ENCODE data around the gene AQP12A.

Gene AQP12A

DNA sequence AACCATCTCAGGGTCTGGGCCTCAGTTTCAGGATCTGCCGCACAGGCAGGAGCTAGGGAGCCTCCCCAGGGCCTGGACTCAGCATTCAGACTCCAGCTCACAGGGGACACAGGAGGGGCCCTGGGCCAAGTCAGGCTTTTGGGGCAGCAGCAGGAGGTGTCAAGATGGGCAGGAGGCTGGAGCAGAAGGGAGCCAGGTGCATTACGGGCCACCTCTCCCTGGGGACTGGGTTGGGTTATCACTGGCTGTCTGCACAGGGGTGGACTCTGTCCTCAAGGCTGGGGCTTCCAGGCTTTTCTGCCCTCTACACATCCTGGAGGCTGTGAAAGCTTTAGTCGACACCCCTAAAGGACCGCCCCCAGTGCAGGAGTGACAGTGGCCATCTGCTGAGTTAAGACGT is 20.0 kb downstream of the AQP12A start:
- DNase-seq: no peak

DNA sequence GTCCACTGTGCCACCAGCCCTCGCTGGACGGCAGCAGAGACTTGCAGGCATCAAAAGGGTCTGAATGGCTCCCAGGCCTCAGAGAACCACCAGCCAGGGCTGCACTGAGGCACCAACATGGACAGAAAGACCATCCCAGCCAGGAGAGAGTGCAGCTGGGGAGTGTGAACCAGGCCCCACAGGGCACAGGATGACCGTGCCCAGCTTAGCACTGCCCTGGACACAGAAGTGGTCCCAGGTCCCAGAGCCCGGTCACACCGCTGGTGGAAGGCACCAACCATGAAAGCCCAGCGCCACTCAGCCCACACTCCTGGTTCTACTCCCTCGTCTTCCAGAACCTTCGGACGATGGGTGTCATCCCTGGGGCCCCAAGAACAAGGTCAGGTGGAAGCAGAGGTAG is 20.5 kb downstream of the AQP12A start:
- no peak for DNase-seq

DNA sequence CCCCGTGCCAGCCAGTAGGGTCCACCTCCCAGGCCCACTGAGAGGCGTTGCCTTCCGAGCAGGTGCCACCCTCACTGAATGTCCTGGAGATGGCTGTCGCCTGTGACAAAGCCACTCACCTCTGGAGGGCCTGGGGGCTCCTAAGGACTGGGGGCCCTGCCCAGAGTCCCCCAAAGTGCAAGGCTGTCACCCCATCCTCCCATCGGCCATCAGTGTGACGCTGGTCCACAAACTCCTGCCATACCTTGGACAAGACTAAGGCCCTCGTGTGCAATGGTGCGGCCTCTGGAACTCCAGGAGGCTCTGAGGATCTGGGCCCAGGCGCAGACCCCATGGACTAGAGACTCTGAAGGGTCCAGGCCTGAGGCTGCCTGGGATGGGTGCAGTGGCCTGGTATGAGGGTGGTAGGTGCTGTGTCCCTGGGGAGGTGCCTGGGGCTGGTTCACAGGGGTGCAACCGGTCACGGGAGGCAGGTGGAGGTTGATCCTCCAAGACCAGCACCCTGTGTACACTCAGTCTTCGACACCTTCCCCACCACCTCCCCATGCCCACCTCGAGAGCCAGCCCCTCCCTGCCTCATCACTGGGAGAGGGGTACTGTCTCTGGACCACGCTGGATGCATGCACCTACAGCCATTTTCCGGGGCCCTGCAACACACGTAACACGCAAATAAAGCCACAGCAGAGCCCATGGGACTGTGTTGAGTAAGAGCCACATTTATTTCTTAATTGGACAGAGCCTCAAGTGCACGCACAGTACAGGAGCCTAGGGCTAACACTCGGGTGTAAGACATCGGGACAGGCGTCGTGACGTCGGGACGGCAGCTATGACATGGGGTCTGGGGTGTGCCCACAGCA is 21.6 kb downstream of the AQP12A start:
- DNase-seq: peak; percentile 78

DNA sequence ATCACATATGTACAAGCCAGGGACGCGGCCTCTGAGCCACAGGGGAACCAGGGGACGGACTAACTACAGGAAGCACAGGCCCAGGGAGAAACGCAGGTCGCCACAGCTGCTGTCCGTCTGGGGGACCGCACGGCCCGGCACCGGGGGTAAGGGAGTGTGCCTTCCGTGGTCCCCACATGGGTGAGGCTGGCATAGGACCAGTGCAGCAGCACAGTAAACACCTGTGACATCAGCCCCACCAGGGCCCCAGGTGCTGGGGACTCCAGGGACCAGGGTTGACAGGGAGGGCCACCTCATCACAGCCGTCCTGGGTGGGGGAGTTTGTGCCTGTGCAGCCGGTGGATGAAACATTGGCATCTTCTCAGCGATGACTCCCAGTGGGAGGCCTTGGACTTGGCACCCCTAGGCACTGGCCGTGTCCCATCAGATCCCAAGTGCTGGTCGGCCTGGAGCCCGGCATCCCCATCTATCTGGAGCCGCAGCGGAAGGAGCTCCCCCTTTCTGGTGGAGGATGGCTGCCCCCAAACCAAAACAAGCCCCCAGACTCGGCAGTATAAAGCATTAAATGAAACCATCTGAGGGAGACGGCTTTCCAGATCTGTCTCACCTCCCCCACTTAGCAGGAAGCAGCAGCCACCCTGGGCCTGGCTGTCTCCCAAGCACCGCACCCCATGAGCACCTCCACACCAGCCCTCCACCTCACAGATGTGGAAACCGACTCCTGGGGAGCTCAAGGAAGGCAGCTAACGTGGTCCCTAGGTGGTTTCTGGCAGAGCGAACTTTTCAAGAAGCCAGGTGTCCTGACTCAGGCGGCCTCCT is 22.5 kb downstream of the AQP12A start:
- DNase-seq: peak; percentile 58

DNA sequence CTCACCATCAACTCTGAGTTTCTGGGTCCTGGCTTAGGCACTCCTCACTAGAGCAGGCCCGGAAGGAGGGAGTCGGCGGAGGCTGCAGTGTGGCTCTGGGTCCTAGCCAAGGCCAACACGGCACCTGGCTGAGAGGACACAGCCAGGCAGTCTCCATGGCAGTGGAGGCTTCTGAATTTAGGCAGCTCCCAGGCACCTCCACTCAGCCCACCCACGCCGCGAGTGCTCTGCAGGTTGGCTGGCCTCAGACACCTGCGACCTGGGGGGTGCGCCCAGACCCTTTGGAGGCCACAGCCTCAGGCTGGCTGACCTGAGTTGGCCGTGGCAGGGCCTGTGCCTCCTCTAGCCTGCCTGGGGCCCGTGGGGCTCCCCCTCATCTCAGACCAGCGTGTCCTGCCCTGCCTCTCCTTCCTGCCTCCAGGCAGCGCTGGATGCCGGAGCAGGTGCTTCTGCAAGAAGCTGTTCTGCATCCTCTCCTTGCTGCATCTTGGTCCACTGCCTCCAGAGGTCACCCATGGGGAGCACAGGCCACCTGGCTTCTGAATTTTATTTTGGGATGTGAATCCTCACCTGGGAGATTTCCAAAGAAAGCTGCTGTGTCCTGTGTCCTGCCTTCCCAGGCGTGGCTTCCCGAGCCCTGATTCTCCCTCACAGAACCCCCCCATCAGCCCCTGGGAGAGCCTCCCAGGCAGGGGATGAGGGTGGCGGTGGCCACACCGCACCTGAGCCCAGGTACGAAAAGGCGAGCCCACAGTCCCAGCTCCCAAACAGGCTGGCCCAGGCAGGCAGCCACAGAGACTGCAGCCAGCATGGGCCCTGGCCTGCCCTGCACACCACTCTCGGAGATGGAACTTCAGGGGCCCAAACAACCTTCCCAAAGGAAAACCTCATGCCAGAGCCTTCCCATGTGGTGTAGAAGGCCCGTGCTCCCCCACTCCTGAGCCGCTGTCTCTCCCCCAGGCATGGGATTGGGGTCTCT is 23.4 kb downstream of the AQP12A start:
- DNase-seq: peak; percentile 20

DNA sequence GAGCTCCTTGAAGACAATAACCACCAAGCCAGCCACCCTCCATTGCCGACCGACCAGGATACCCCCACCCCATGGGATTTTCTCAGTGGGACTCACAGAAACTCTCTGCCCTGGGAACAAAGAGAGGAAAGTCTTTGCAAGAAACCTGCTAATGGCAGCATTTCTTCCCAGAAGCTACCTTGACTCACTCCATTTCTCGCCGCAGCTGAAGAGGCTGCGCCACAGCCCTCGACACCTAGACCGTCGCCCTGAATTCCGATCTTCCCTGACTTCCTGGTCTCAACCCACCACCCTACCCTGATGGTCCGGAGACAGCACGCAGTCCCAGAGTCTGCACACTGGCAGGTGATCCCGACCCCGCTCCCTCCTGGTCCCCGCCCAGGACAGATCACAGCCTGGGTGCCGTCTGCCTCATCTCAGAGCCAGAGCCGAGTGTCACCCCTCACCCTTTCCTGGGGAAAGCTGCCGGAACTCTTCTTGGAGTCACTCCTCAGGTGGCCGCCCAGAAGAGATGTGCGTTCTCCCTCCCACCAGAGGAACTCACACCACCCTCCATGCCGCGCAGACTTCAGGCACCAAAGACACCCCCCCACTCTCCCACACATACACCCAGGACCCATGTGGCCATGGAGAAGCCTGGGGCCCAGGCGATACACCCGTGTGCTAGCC is 24.6 kb downstream of the AQP12A start:
- DNase-seq: no peak

DNA sequence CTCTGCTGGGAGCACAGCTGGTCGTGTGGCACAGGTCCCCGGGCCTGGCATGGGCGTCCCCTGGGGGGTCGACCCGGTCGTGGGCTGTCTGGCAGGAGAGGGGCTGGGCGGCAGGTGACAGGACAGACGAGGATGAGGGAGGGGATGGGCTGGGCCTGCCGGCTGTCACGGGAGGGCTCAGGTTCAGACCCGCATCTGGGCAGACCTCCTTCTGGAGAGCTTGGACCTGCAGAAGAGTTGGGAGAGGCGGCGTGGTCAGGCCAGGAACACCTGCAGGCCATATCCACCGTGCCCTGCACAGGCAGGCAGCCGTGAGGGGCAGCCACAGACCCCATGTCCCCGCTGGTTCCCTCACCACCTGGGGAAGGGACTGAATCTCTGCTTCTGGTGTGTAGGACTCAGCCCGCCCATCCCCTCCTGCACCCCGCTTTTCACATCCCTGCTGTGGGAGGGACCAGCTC is 25.5 kb downstream of the AQP12A start:
- no peak for DNase-seq

DNA sequence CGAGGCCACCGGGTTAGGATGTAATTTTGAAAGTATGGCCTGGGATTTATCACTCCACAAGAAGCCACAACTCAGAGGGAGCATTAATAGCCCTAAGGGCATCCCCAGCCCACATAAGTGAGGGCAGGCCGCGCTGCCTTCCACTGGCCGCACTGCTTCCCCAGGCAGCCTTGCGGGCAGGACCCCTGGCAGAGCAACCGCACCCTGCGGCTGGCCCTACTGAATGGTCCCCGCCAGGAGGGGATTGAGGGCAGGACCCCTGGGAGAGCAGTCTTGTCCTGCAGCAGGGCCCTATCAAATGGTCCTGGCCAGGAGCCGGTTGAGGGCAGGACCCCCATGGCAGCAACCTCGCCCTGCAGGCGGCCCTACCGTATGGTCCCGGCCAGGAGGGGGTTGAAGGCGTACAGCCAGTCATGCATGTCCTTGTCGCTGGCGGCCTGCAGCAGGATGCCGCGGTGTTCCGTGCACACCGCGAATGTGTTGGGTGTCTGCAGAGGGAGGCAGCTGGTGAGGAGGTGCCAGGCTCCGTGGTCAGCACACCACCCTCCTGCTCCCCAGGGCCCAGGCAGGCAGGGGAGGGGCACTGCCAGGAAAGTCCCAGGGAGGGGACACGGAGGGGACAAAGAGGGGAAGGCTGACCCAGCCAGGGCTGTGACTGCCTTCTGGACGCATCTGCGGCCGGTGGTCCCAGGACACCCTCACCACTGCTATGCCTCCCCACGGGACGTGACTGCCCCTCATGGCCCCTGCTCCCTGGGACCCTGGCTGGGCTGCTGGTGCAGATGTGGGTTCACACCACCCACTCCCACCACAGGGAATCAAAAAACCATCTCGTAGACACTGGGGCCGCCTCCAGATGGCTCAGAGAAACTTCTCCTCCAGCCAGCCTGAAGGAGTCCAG is 26.3 kb downstream of the AQP12A start:
- no peak for DNase-seq

DNA sequence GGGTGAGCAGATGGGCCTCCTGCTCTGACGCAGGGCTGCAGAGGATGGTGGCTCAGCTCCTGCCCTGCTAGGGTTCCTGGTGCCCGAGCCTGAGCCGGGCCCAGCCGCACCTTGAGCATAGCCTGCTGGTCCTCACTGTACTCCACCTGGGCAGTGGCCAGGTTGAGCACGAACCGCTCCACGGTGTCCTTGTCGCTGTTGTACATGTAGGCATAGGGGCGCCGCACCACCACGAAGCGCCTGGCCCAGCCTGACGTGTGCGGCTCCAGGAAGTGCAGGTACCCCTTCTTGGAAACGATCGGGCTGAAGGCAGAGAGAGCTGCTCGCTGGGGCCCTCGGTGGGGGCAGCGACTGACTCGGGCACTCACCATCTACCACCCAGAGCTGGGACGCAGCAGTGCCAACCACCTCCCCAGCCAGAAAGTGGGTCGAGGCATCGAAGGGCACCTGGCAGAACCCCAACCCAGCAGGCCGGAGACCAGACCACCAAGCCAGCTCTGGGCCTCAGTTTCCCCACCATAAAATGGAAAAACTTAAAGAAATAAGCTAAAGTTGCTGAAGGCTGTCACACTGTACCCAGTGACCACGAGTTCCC is 27.3 kb downstream of the AQP12A start:
- no peak for DNase-seq

DNA sequence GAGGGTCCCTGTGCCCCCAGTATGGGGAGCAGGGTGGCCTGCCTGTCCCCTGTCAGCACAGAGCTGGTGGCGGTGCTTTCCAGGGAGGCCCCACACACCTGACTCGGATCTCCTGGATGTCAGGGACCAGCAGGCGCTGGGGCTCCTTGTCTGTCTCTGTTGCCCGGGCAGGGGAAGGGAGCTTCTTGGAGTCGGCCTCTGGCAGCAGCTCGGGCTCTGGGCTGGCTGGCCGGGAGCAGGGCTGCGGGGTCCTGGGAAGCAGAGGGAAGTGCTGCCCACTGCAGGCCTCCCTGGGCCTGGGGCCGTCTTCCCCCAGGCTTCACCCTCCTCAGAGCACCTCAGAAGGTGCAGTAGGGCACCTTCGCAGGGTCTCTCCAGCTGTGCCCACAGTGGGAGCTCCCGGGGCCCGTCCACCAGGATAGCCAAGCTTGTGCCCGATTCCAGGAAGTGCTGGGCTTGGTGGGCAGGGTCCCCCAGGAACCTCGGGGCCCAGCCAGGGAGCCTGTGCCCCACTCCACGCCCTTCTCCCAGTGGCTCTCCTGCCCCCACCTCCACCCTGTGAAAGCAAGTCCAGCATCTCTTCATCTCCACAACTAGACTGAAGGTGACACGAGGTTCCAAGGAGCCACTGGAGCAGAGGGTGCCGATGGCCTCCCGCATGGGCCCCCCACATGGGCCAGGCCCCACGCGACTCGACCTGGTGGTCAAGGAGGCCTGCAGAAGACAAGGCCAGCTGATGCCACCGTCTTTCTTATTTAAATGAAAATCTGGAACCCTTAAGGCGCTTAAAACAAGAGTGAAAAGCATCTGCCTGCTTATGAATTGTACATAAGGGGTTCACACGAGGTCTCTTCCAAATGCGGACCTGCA is 28.2 kb downstream of the AQP12A start:
- DNase-seq: no peak

DNA sequence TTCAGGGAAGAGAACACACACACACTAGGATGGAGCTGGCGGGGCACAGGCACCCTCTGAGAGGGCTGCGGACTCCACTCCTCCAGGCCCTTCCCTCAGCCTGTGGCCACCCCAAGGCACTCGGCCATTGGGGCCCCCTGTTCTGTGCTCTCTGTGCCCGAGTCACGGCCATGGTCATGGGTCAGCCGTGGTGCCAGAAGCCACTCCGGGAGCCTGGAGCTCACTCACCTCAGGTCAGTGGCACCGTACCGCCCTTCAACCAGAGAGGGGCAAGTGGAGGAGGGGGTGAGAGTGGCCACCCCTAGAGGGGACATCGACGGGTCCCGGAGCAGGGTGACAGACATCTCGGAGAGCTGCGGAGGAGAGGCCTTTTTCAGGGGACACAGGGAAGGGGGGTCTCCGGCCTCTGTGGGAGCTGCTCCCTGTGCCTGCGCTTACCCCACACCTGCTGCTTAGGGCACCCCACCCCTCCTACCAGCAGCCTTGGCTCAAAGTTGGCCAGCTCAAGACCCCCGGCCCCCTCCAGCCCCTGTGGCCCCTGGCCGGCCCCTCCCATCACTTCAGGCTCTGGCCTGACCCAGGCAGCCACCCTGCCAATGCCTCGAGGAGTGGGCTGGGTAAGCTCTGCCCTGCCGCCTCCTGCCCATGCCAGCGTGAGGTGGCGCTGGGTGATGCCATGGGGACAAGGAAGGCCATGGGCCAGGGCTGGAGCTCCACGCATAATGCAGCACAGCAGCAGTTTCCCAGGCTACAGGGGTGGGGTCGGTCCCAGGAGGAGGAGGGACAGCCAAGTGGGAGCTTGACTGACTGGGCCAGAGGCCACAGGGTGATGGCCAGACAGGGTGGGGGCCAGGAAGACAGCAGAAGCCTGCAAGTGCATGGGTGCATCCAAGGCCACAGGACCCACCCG is 29.3 kb downstream of the AQP12A start:
- DNase-seq: no peak

DNA sequence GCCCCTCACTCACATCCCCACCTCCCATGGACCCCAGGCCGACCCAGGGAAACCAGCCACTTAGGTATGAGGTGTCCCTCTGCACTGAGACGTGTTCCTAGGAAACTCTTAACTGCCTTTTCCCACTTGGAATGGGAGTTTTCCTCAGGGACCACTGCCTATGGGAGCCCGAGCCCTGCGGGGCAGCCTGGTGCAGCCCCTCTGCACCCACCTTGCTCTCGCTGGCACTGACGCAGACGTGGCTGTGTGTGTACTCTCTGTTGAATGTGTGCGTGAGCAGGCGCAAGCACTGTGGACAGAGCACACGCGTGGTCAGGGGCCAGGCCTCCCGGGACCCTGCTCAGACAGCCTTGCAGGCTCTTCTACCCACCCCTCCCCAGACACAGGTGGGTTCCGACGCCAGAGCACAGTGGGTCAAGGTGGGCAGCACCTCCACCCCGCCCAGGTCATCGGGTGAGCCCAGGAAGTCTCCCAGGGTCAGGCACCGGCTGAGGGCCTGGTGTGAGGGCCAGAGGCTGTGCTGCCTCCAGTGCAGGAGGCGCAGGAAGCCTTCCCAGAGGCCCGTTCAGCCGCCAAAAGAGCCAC is 30.0 kb downstream of the AQP12A start:
- DNase-seq: no peak

DNA sequence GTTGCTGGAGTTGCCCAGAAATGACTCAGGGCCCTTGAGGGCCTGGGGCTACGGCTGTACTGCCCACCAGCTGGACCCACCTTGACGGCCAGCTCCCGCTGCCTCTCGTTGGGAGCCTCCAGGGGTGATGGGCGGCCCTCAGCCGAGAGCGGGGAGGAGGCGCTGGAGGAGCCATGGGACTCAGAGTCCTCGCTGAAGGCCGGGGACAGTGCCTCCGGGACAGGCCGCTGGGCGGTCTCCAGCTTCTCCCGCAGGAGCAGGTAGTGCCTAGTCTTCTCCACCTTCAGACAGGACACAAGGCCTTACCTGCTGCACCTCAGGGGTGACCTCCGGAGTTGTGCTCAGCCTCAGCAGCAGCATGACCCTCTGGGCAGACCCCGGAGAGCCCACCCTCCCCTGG is 30.7 kb downstream of the AQP12A start:
- DNase-seq: no peak

DNA sequence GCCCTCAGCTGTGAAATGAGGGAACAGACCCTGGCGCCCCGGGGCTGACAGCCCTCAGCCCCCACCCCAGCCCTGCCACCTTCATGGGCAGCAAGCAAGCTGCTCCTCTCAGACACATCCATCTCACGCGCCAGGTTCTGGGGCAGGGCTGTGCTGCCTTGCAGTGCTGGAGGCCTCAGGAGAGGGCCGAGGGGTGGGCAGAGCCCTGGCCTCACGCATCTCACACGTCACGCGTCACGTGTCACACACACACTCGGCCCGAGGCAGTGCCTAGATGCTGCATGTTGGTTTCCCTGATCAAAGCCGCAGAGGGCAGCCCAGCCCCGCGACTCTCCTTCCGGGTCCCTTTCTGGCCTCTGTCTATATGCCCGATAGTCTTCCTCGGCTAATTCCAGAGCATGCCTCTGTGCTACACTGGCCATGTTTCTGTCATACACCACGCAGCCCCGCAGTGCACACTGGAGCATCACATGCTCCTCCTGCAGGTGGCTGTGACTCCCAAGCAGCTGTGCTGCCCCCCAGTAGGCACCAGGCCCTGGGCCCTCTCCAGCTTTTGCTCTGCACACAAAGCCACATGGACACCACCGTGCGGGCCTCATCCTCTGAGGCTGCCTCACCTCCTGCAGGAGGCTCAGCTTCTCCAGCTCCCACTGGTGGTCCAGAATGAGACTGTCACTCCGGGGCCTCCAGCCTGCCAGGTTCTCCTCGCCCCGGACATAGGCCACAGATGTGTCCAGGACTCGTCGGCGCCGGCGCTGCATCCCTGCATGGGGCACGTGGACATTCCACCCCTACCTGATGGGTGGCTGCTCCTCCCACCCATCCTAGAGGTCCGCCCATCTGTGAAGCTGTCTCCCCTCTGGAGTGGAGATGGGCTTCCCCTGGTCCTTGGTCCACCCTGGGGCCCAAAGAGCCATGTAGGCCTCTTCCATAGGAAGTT is 31.4 kb downstream of the AQP12A start:
- DNase-seq: no peak

DNA sequence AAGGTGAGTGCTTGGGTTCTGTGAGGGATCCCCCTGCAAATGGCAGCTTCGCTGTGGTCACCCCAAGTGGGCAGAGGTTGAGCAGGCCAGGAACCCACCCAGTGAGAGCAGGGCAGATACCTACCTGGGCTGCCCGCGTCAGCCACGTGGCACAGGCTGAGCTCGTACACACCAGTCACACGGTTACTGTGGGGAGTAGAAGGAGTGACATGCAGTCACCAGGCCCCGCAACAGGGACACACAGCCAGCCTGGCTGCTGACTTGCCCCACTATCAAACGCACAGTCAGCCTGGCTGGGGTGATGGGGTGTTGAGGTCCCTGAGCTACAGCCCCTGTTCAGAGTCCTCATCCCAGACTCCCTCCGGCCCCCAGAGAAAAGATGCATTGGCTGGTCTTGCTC is 32.2 kb downstream of the AQP12A start:
- DNase-seq: no peak

DNA sequence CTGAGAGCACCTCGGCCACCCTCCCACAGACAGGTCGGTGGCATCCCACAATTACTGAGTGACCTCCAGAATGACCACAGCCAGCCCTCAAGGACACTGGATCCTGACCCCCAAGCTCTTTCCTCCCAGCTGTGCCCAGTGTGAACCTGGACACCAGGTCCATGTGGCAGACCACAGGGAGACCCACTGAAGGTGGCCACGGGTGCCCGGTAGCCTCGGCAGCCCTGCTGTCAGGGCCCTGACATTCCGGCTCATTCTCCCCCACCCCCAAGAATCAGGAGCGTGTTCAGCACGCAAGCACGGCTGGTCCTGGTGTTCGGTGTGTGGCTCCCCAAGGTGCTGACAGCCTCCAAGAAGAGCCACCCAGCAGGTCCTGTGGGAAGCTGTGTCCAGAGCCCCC is 32.8 kb downstream of the AQP12A start:
- no peak for DNase-seq

DNA sequence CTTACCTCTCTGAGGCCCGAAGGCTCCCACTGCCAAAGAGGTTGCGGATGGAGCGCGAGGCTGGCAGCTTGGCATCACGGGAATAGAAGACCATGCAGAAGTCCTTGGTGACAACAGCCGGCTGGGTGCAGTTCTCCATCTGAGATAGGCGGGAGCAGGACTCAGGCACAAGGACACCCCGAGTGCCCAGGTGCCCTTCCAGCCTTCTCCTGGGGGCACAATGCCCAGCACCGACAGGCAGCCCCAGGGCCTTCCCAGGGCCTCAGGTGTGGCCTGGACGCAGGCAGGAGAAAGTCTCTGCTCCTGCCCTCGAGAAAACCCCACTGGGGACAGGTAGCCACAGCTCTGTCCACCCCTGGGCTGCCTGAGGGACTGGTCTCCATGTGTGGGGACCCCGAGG is 33.6 kb downstream of the AQP12A start:
- DNase-seq: no peak

Data from NCI-H1436 (cell line).